Anterior cingulate cortex (tissue), 58 donors: ENCODE results near the gene DEGS2.
A peak's percentile ranks its signal among the peaks of the same experiment; 100 is the strongest.

Source experiments
- DNase-seq, 58 donors: peaks; one replicate each; lab custom pipeline; 2025; lab: John Stamatoyannopoulos, UW

DEGS2 gene

DNA sequence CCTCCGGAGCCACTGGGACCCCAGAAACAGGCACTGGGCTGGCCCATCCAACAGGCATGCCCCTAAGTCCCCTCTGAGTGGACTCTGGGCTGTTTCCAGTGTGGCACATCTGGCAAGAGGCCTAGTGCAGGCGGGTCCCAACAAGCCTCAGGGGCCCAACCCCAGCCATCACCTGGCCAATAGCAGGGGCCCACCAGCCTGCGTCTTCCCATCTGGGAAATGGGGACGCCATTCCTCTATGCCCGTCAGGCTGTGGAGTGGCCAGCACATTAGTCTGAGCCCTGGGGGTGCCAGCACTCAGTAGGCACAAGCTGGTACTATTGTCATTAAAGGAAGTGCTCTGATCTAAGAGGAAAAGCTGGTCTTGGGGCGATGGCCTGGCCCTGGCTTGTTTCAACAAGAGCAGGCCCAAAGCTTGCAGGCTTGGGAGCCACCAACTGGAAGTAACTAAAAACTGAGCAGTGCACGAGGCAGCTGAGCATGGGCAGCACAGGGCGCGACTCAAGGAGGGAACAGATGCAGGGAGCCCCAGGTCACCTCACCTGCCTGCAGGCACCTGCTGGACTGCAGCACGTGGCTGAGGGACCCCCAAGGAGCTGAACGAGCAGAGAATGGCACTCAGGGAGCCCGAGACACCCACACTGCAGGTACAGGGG lies 8.4 kb downstream of the DEGS2 start:
- DNase-seq: peak in 1 of 58 donors; percentile 30

DNA sequence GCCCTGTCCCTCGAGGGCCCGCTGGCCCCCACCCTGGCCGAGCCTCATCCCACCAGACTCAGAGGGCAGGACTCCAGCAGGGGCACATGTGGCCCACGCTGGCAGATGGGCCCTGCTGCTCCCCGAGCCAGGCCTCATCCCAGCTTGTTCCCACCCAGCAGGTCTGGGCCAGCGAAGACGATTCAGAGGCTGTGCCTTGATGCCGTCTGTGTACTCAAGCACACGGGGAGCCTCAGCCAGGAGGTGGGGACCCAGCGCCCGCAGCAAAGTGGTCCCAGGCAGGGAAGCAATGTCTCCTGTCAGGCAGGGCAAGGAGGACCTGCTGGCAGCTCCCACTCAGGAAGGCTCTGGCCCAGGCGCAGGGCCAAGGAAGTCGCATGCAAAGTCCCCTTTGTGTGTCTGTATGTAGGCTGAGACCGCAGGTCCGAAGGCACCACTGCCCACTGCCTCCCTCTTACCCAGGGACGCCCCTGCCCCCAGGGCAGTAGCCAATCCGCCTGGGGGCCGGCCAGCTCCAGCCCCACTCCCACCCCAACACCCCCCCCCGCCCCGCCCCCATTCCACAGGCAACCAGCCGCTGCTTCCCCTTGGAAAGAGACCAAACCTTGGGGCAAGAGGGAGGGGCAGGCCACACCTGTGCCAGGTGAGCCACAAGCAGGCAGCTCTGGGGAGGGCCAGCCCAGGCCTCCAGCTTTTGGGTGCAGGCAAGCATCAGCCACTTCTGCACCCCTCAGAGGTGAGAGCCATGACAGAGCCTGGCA lies 9.4 kb downstream of the DEGS2 start:
- DNase-seq: no peak

DNA sequence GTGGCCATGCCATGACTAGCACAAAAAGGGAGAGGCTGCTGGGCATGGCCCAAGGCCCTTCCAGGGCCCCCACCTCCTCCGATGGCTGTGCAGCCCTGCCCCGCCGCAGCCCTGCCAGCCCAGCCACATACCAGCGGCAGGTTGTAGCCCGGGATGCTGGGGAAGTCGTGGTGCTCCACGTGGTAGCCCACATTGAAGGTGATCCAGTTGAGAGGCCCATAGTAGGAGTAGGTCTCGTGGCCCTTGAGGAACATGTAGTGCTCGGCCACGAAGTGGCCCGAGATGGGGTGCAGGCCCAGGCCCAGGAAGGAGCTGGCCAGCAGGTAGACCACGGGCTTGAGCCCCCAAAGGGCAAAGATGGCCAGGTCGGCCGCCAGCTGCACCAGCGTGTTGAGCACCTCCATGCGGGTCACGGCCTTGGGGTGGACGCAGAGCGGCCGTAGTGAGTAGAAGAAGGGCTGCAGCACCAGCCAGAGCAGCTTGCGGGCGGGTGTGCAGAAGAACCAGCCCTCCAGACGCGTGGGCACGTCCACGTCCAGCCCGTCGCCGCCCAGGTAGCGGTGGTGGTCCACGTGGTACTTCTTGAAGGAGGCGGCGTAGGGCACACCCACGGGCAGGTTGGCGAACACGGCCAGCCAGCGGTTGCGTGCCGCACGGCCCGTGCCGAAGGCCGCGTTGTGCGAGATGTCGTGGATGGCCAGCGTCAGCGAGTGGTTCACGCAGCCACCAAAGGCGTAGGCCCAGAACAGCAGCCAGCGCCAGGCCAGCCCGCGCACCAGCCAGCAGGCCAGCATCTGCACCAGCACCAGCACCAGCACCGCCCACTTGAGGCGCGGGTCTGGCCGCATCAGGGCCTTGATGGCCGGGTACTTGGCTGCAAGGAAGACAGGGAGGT lies 10.4 kb downstream of the DEGS2 start:
- no peak for DNase-seq

DNA sequence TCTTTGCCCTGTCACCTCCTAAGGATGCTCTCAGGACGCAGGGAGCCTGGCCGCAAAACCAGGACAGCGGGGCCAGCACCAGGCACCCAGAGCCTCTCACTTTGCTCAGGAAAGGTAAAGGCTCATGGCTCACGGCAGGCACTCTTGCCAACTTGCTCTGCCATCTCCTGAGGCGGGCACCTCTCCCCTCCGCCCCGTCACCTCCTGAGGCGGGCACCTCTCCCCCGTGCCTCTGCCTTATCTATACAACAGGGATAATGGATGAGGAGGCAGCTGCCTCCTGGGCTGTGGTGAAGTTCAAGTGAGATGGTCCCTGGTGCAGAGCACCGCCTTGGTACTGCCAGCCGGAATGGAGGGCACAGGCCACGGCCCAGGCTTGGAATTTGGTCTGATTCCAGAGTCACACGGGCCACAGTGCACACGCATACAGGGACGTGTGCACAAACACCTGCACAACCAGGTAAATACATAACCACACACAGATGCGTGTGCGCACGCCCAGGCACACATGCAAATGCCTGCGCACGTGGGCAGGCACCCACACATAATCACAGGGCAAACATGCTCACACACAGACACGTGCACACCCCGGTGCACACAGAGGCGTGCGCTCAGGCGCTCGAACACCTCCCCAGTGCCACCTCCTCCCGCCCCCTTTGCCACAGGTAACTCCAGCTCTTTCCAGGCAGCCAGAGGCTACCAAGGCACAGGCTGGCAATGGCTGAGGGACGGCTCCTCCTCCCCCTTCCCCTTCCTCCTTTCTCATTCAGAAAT lies 11.6 kb downstream of the DEGS2 start:
- peak in 1 of 58 donors; percentile 33 for DNase-seq

DNA sequence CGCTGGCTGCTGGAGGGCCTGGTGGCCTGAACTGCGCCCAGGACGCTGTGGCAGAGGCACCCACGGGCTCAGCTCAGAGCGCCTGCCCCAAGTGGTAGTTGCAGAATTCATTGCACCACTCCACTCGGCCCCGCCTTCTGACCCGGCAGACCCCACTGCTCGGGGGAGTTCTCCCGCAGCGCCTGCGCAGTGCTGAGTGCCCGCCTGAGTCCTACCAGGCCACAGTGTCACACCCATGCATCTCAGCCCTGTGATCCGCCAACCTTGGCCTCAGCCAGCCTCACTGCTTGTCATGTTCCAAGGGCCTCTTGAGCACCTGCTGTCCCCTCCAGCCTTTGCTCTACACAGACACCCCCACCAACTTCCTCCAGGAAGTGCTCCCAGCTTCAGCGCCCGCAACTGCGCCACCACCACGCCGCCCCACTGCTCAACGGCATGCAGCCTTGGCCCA lies 12.2 kb downstream of the DEGS2 start:
- no peak for DNase-seq

DNA sequence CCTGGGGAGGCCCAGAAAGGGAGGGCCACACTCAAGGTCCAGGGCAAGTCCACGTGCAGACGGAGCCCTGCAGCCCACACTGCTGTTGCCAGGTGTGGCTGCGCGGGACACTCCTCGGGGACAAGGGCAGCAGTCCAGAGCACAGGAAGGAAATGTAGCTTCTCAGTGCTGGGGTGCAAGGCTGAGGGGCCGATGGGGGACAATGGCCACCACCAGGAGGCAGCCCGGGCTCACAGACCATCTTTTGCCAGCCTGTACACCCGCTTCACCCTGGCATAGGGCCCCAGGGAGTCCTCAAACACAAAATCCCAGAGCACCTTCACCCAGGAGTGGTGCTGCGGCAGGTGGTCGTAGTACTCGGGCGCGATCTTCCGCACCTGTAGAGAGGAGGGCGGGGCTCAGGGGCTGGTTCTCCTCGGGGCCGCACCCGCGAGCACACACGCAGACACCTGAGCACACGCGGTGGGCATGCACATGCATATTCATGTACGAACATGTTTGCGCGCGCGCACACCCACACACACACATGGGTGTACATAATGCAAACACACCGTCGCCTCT lies 12.8 kb downstream of the DEGS2 start:
- DNase-seq: no peak

DNA sequence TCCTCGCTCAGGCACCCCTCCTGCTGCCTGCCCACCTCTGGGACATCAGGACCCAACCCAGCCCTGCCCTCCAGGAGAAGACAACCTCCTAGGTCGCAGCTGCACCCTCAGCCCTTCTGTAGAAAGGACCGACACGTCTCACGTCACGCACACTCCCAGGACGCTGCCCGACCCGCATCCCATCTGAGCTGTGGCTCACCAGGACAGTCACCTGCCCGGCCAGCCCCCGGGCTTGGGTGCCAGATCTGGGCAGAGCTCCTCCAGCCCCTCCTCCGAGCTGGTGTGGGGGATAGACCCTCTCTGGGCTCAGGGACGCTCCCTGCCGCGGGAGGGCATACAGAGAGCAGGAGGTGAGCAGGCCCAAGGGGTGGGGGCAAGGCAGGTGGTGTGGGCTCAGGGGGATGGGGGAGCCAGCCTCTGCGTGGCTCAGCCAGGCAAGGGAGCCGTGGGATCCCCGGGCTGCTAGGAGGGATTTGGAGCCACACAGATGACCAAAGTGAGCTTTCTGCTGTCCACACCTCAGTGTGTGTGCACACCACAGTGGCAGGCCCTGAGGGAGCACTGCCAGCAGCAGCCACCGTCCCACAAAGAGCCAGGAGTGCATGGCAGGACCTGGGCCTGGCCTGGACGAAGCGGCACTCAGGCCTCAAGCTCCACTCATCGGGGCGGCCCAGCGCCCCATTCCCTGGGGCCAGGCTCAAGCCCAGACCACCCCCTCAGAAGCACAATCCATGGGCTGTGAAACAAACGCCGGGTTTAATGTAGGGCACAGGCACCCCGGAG lies 13.6 kb downstream of the DEGS2 start:
- DNase-seq: no peak

DNA sequence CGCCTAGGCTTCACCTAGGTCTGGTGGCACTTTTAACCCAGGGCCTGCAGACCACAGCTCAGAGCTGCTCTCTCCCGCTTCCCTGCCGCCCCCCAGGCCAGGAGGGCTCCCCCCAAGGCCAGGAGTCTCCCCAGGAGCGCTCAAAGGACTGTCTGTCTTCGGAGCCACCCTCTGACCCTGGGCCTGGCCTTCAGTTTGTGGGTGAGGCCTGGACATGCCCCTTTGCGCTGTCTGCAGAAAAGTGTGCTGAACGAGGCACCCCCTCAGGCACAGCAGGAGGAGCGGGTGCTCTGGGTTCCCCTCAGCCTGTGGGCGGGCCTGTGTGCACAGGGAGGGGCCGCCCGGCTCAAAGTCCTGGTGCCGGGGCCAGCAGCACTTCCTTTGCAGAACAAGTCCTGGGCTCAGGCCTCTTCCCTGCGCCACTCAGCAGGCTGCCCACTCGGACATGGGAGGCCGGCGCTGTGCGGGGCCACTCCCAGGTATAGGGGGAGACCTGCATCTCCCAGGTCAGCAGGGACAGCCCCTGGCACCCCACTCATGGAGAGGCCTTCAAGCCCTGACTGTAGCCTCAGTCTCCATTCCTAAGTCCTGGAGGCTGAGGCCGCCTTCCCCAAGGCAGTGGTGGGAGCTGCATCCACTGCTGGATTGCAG lies 14.3 kb downstream of the DEGS2 start:
- DNase-seq: no peak

DNA sequence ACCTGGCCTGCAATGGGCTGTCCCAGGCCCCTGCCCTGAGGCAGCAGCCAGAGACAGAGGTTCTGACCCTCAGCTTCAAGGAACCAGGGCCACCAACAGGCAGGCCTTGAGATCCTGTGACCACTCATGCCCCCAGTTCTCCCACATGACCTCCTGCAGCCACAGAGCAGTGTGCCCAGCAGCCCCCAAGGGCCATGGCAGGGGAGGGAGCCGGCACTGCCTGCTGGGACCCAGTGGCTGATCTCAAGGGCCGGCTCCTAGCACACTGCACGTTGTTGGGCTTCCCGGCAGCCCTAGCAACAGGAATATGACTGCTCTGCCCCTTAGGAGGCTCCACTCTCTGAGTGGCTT lies 14.8 kb downstream of the DEGS2 start:
- no peak for DNase-seq

DNA sequence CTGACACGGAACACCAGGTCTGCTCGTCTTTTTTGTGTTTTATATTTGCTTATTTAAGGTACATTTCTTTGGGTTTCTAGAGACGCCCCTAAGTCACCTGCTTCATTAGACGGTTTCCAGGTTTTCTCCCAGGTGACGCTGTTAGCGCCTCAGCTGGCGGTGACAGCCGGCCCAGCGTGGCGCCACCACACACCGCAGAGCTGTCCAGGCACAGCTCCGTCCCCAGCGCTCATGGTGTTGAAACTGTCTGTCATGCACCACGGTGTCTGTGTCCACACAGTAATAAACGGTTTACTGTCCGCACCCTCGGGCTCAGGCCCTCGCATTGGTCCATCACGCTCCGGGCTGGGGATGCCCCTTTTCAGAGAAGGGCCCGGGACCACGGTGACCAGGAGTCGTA lies 15.5 kb downstream of the DEGS2 start:
- DNase-seq: no peak

DNA sequence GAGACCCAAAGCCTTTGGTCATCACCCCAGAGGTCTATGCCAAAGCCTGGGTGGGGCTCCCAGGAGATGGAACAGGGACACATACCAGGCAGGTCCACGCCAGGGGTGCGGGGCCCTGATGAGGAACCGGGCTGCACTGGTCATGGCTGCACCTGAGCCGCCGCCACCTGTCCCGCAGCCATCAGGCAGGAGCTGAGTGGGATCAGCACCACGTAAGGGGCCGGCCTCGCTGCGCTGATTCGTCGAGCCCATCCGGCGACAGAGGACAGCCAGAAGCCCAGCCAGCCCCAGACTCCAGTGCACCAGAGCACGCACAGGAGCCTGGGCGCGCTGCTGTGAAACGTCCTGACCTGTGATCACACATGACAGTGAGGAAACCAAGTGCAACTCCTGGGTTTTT lies 15.9 kb downstream of the DEGS2 start:
- DNase-seq: no peak

DNA sequence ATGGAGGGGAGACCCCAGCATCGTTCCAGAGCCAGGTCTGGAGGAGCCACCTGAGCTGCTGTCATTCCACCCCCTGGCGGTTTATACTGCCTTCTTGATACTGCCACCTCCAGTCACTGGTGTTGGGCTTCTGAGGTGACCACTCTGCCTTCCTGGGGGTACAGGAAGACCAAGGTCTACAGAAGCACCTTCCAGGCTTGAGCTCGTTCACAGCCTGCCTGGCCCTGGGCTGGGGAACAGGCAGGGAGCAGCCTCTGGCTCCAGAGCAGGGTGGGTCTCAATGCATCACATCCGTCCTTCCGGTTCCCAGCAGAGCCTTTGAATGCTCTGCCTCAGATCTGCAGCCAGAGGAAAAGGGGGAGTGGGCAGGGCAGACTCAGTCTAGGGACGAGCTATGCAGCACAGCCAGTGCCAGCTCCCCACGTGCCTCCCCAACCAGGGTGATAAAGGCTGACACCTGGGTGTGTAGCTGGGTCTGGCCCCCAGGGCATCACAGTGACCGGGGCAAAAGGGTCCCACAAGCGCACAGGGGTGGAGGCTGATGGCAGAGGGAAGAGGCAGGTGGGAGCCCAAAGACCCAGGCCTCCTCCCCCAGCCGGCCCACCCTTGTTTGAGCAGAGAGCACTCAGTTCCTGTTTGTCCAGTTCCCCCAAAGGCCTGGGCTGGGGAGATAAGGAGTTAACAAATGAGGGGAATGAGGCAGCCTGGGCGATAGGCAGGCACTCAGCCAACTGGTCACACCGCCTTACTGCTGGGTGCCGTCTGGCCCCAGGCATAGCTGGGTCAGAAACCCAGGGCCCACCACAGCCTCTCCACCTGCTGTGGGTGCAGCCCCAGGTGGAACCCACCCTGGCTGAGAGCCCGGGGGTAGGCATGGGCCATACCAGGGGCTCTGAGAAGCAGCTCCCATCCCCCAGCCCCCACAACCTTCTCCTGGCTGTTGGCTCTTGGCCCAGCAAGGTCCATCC lies 17.1 kb downstream of the DEGS2 start:
- no peak for DNase-seq

DNA sequence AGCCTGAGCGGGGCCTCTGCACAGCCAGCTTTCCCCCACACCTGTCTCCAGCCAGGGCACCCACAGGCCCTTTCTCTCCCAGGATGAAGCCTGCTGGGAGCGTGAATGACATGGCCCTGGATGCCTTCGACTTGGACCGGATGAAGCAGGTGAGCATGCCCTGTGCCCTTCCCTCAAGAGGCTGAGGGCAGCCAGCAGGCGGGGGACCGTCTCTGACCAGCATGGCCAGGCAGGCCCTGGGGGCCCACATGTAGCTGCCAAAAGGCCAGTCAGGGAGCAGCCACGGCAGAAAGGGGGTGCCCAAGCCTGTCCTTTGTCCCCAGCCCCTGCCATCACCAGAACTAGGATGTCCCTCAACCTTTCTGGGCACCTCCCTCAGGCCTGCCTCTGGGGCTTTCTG lies 18.3 kb downstream of the DEGS2 start:
- DNase-seq: no peak

DNA sequence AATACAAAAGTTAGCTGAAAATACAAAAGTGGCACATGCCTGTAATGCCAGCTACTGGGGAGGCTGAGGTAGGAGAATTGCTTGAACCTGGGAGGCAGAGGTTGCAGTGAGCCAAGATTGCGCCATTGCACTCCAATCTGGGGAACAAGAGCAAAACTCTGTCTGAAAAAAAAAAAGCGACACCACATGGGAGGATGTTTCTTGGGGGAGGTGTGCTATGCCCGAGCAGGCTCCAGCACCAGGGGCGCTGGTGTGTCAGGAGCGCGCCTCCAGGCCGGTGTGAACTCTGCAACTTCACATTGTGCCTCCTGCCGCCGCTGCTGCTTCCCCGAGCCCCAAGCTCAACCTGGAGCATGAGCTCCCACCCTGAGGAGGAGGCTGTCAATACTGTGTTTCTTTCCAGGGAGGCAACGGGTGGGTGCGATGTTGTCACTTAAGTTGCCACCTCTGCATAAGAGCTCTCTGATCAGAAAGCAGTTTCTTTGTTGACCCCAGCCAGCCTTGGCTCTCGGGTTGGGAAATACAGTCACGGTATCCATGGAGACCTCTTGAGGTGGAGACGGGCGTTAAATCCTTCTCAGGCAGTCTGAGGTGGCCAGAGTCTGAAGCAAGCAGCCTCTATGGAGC lies 18.9 kb downstream of the DEGS2 start:
- peak in 1 of 58 donors; percentile 48 for DNase-seq

DNA sequence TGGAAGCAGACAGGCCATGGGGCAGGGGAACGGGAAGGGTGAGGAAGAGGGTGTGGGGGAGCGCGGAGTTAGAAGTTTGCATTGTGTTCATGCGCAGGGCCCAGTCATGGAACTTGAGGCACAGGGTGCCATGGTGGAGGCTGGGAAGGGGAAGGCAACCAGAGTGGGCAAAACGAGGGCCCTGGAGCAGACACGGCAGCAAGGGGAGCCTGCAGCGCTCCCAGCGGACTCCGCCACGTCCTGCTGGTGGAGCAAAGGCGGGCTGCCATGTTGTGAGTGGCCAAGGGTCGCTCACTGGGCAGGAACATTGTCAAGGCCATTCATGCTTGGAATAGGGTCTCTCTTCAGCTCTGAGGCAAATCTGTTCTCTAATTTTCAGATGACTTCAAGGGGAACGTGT lies 20.5 kb downstream of the DEGS2 start:
- DNase-seq: no peak

DNA sequence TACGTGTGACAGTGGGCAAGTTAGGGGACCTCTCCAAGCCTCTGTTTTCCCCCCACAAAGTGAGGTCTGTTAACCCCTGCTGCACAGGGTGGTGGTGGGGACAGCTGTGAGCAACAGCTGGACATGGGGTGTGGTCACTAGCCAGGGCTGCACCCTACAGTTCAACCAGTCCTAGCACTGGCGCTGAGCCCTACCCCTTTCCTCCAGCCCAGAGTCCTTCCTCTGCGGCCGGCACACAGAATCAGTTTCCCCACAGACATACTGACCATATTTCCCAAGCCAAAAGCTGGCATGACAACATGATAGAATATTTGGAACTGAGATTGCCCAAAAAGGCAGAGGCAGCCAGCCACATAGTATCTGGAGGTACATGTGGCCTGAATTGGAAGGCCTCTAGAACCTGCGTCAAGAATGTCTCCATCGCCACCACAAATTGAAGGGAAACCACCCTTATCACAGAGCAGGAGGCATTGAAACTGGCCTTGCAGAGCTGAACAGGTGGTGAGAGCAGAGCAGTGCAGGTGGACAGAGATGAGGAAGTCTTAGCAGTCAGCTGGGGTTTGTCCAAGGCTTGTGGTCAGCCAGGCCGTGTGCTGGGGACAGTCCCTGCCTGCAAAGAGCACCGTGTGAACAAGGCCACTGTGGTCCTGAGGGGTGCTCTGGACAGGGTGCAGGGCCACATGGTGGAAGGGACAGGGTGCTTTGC lies 21.2 kb downstream of the DEGS2 start:
- DNase-seq: no peak

DNA sequence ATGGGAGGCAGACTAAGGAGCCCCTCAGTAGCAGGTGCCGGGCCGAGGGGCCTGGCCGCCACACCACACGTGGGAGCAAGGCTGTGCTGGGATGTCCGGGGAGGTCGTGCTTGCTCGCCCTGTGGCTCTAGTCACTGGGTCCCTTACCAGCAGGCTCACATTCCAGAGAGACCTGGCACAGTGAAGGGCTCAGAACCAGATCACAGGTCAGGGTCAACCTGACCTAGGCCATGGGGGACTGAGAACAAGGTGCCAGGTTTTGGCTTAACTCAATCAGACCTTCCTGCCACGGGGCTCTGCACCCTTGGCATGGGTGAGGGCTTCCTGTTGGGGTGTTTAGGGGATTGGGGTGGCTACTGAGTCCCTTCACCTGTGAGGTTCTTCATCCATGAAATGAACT lies 22.3 kb downstream of the DEGS2 start:
- no peak for DNase-seq
